Measurements from ENCODE around the gene MVB12B.
A peak's percentile ranks its signal among the peaks of the same experiment; 100 is the strongest.

GRCh38 chr9:126398403-126399058, 71.9 kb downstream of the MVB12B start:
- TF ChIP-seq PHF8 (conservative IDR thresholded peaks at IDR 0.05; ENCODE audit: low read depth, low read length) (no peak), POLR2AphosphoS5 (IDR thresholded peaks at IDR 0.05; ENCODE audit: low read depth, low read length) (no peak), RNF2 (IDR thresholded peaks at IDR 0.05; ENCODE audit: borderline replicate concordance, low read depth, low read length, missing control alignments, poor library complexity, severe bottlenecking) (no peak), YY1 (IDR thresholded peaks at IDR 0.05; ENCODE audit: low read depth, low read length) (no peak), SIN3A (conservative IDR thresholded peaks at IDR 0.05 in 1 of 2, IDR thresholded peaks at IDR 0.05 in 1 of 2; ENCODE audit: low read depth in 1 of 2, low read length in 2 of 2) (no peak; a peak in 1 of 4 replicates), RBBP5 (IDR thresholded peaks at IDR 0.05; ENCODE audit: borderline replicate concordance, low read depth, low read length) (no peak), RAD21 (IDR thresholded peaks at IDR 0.05 in 1 of 2, conservative IDR thresholded peaks at IDR 0.05 in 1 of 2; ENCODE audit: low read depth in 2 of 2, low read length in 2 of 2) (peak; percentile 97 to 99), CHD7 (IDR thresholded peaks at IDR 0.05; ENCODE audit: insufficient replicate concordance, low read length) (no peak), EP300 (IDR thresholded peaks at IDR 0.05; ENCODE audit: borderline replicate concordance in 1 of 2, low read depth in 2 of 2, low read length in 2 of 2) (no peak), EZH2 (IDR thresholded peaks at IDR 0.05; ENCODE audit: low read depth, low read length, severe bottlenecking) (no peak), TCF12 (IDR thresholded peaks at IDR 0.05; ENCODE audit: low read depth, low read length) (no peak), TAF1 (IDR thresholded peaks at IDR 0.05; ENCODE audit: low read depth, low read length) (no peak)
- TF ChIP-seq, protein P1, sequence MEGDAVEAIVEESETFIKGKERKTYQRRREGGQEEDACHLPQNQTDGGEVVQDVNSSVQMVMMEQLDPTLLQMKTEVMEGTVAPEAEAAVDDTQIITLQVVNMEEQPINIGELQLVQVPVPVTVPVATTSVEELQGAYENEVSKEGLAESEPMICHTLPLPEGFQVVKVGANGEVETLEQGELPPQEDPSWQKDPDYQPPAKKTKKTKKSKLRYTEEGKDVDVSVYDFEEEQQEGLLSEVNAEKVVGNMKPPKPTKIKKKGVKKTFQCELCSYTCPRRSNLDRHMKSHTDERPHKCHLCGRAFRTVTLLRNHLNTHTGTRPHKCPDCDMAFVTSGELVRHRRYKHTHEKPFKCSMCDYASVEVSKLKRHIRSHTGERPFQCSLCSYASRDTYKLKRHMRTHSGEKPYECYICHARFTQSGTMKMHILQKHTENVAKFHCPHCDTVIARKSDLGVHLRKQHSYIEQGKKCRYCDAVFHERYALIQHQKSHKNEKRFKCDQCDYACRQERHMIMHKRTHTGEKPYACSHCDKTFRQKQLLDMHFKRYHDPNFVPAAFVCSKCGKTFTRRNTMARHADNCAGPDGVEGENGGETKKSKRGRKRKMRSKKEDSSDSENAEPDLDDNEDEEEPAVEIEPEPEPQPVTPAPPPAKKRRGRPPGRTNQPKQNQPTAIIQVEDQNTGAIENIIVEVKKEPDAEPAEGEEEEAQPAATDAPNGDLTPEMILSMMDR (IDR thresholded peaks at IDR 0.05; ENCODE audit: control extremely low read depth in 1 of 3, insufficient read depth in 1 of 3, low read depth in 1 of 3, low read length in 3 of 3) = peak; percentile 97 to 99 (median 99)
